HPDE6-E6E7 (cell line): Measurements from ENCODE around the gene BTD.
"Not testable (repeated sequence)": the region's sequence is repeated elsewhere in the genome, so short reads cannot be mapped to it uniquely, and the experiment has no call there.

Source experiments
- DNase-seq: peaks from one replicate; pipeline ENCODE4 v3.0.0; 2011; ENCODE audit warnings: missing footprints; ENCODE audit errors: extremely low spot score

Gene BTD

GRCh38 chr3:15601399-15602145 lies at the start of gene BTD, which contains the start of gene HACL1:
Gene BTD, plus strand, starts transcription at chr3:15601745. Its CDS starts 33,695 bp downstream, at chr3:15635440.
Gene HACL1, minus strand, starts transcription at chr3:15601569. Its CDS starts 106 bp downstream, at chr3:15601463.
- DNase-seq = peak; percentile 73

- no peak for DNase-seq
Observed at GRCh38 chr3:15551902-15552301, 49.6 kb upstream of the BTD start.

GRCh38 chr3:15553749-15554148 lies 47.8 kb upstream of the BTD start:
- no peak for DNase-seq

- no peak for DNase-seq
Observed at GRCh38 chr3:15556512-15556911, 45.0 kb upstream of the BTD start.

- DNase-seq = peak; percentile 43
Observed at GRCh38 chr3:15557511-15557946, 44.0 kb upstream of the BTD start.

GRCh38 chr3:15558581-15558980 lies 43.0 kb upstream of the BTD start:
- no peak for DNase-seq

DNA sequence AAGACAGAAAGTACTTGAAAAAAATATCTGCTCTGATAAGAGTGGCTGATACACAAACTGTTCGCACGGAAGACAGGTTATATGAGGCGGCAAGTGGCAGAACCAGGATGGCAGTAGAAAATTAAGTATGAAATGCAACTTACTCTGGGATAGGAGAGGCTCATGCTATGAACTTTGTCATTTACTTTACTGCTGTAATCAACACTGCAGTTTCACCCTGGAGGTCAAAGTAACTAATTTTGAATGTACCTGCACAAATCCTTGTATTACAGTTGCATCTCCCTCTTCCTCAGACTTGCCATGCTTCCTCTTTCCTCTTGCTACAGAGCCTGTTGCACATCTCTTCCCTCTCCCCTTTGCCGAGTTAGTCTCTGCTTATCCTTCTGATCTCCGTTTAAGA lies 39.0 kb upstream of the BTD start:
- DNase-seq = no peak

DNA sequence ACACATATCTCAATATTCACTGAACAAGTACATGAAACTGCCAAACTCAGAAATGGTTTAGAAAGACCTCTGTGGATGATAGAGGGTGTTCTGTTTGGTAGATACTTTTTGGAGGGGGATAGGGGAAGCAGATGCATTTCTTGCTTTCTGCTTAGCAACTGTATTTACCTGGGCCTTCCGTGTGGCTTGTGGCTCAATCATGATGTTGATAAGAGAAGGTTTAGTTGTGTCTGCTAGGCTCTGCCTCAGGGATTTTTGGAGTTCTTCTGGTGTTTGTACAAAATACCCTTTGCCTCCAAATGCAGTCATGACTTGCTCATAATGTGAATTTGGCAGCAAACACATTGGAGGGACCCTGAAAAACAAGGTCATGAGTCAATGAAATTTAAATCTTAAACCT lies 38.4 kb upstream of the BTD start:
- DNase-seq = no peak

GRCh38 chr3:15572138-15572537 lies 29.4 kb upstream of the BTD start:
- no peak for DNase-seq

- no peak for DNase-seq
Observed at GRCh38 chr3:15575446-15575845, 26.1 kb upstream of the BTD start.

- no peak for DNase-seq
Observed at GRCh38 chr3:15576475-15576874, 25.1 kb upstream of the BTD start.

- no peak for DNase-seq
Observed at GRCh38 chr3:15578289-15578867, 23.2 kb upstream of the BTD start.

DNA sequence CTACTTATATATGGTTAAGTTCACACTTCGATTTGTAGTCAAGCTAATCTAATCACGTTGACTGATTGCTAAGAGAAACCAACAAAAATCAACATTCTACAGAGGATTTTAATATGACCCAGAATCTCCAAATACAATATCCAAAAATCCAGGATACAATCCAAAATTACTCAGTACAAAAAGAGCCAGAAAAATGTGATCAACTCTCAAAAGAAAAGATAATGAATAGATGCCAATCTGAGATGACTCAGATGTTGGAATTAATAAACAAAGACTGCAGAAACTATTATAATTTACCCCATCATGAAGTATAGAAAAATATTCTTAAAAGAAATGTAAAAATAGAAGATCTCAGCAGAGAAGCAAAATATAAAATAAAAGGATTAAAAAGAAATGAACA lies 22.5 kb upstream of the BTD start:
- DNase-seq = no peak

- no peak for DNase-seq
Observed at GRCh38 chr3:15581471-15582394, 19.8 kb upstream of the BTD start.

DNA sequence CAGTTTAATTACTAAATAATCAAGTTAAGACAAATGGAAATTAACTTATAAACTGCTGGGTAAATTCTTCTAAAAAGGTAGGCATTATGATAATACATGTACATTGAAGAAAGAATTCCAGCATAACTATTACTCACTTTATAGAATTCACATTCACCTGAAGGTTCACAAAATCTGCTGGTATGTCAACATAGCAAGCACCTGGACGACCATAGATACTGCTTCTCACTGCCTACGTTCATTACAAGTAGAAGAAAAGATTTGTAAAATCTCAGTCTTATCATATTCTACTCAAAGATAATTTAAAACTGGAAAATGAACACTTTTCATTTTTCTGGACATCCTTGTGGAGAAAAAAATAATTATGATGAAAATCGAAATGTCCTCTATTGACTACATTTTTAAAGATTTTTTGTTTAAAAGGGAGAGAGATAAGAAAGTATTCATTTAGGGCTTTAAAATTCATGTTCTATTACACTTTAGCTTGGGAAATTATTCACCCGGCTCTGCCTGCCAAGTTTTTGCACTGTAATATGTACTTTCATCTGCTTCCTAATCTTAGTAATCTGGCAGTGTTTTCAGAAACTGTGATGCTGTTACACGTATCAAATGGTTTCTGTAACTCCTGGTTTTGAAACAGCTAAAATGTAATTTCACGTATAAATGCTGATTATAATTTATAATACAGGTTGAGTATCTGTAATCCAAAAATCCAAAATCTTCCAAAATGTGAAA lies 16.3 kb upstream of the BTD start:
- no peak for DNase-seq

GRCh38 chr3:15591242-15591641 lies 10.3 kb upstream of the BTD start:
- no peak for DNase-seq

DNA sequence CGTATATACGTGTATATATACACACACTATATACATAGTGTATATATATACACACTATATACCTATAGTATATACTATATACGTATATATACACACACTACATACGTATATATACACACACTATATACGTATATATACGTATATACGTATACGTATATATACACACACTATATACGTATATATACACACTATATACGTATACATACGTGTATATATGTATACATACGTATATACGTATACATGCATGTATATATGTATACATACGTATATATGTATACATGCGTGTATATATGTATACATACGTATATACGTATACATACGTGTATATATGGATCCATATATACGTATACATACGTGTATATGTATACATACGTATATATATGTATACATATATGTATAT lies 9.6 kb upstream of the BTD start:
- no peak for DNase-seq

GRCh38 chr3:15592968-15593367 lies 8.6 kb upstream of the BTD start:
- no peak for DNase-seq

GRCh38 chr3:15595955-15596354 lies 5.6 kb upstream of the BTD start:
- no peak for DNase-seq

DNA sequence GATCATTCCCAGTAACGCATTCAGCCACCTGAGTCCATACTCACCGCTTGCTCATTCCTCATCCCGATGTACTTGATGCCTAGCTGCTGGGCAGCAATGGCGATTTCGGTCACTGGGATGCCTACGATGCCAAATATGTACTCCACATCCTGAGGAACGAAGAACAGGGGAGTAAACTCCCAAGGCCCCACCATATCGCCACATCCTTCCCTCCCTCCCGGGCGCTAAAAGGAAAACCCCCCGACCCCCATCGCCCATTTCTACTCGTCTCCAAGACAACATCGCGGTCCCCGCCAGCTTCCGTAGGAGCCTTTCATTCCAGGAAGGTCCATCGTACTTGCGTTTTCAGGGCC lies 523 bp upstream of the BTD start:
- no peak for DNase-seq

DNA sequence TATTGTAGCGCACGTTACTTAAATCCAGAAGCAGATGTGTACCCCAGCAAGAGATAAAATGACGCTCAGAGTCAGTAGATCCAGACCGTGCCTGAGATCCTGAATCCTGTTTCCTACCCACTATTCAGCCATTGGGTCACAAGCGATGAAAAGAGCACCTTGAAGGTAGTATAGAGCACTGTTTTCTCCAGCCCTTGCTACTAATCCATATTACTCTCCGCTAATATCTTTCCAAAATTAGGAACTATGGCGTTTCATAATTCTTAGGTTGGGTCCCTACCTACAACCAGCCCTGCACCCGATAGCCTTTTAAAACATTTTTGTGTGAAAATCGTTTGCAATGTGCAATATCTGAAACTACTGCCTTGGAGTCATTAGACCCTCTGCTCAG lies 596 bp downstream of the BTD start:
- no peak for DNase-seq

DNA sequence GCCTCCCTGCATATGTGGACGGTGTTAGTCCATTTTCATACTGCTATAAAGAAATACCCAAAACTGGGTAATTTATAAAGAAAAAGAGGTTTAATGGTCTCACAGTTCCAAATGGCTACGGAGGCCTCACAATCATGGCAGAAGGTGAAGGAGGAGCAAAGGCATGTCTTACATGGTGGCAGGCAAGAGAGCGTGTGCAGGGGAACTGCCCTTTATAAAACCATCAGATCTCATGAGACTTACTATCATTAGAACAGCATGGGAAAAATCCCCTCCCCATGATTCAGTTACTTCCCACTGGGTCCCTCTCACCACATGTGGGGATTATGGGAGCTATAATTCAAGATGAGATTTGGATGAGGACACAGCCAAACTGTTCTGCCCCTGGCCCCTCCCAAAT lies 1.3 kb downstream of the BTD start:
- not testable (repeated sequence) for DNase-seq
